K562 (cell line): ENCODE data around the gene CHRNE. TPM values are rescaled to one million over a fixed set of nuclear protein-coding genes. Genes with fewer than 3 reads are reported as not detected.

Experiments
- ATAC-seq: fragments of 200-7000 bp; cut with Tn5 transposase; 3 replicates; pipeline ENCODE4 v1.9.1; 2020; ENCODE audit warnings: moderate library complexity
- BruUV-seq: library from RNA; stranded (reverse); fragments of 400-500 nt; replicated peaks from 2 replicates; lab custom pipeline; 2021; lab: Mats Ljungman, UMichigan
- CTCF ChIA-PET: fragments of 300-600 bp; formaldehyde crosslinking; extraction: SDS; loops from one replicate; lab custom pipeline; 2021; ENCODE audit warnings: low intra/inter-chr PET ratio; lab: Yijun Ruan, JAX
- POLR2A ChIA-PET: fragments of 300-600, 350-650 bp; sonication (Branson Sonifier 250); formaldehyde crosslinking; extraction: SDS; loops from one replicate; lab custom pipeline; 2021; ENCODE audit warnings: antibody characterized with exemption, inconsistent platforms; lab: Yijun Ruan, JAX
- DNase-seq, 4 experiments: peaks; one replicate each; pipeline versions ENCODE4 v3.0.0 to v3.0.0-alpha.2; 2011 to 2018; ENCODE audit warnings: low spot score in 3 of 4, mixed read lengths in 3 of 4; ENCODE audit errors: extremely low read depth in 1 of 4
- FAIRE-seq: peaks from 2 replicates; lab custom pipeline; 2011; peaks lifted over from hg19 to GRCh38; lab: Jason Lieb, UNC
- H2AFZ ChIP-seq: 2 replicates; pipeline ENCODE4 v1.6.0; 2011; ENCODE audit warnings: low read depth, low read length, control low read depth, inconsistent platforms
- H3K27ac ChIP-seq: fragments of 200-600 bp; 3 replicates; pipeline ENCODE4 v1.8.0; 2011; ENCODE audit warnings: low read depth, mild to moderate bottlenecking, control low read depth, inconsistent platforms, low read length, moderate library complexity, mixed read lengths; ENCODE audit errors: extremely low read depth
- H3K27me3 ChIP-seq, 2 experiments: fragments of 300-600 bp in 1 of 2; 2 replicates in 1 of 2; 3 replicates in 1 of 2; pipeline versions ENCODE4 v1.6.0 to v1.8.0; 2011; ENCODE audit warnings: inconsistent platforms in 2 of 2, low read length in 2 of 2, mild to moderate bottlenecking in 1 of 2, mixed read lengths in 1 of 2, moderate library complexity in 1 of 2; ENCODE audit not compliant: control insufficient read depth in 2 of 2, insufficient read depth in 2 of 2
- H3K36me3 ChIP-seq: fragments of 300-600 bp; 3 replicates; pipeline ENCODE4 v1.8.0; 2011; ENCODE audit warnings: mild to moderate bottlenecking, low read length, inconsistent platforms; ENCODE audit not compliant: control insufficient read depth, insufficient read depth
- H3K4me1 ChIP-seq, 2 experiments: fragments of 200-600 bp in 1 of 2; replicated peaks in 1 of 2; 2 replicates in 1 of 2; 3 replicates in 1 of 2; pipeline versions ENCODE4 v1.5.1 to v1.8.0; 2011; ENCODE audit warnings: inconsistent platforms in 2 of 2, low read length in 2 of 2, mild to moderate bottlenecking in 1 of 2, mixed read lengths in 1 of 2, moderate library complexity in 1 of 2; ENCODE audit not compliant: control insufficient read depth in 2 of 2, insufficient read depth in 2 of 2
- H3K4me2 ChIP-seq: 2 replicates; pipeline ENCODE4 v1.6.1; 2011; ENCODE audit warnings: low read length, control low read depth, inconsistent platforms, mixed read lengths; ENCODE audit not compliant: insufficient read depth
- H3K4me3 ChIP-seq: fragments of 200-600 bp; sonication (generic), shearing (Covaris generic); 2 replicates; pipeline ENCODE4 v1.5.1; 2016; ENCODE audit warnings: control low read depth, inconsistent platforms
- H3K79me2 ChIP-seq: fragments of 200-600 bp; 3 replicates; pipeline ENCODE4 v1.8.0; 2011; ENCODE audit warnings: low read length, inconsistent platforms; ENCODE audit not compliant: control insufficient read depth, insufficient read depth
- H3K9ac ChIP-seq, 2 experiments: 2 replicates each; pipeline versions ENCODE4 v1.6.0 to v1.6.1; 2011; ENCODE audit warnings: low read depth in 2 of 2, low read length in 2 of 2, control low read depth in 1 of 2, inconsistent platforms in 1 of 2, mild to moderate bottlenecking in 1 of 2, mixed read lengths in 1 of 2; ENCODE audit not compliant: insufficient read depth in 1 of 2
- H3K9me1 ChIP-seq: one replicate; pipeline ENCODE4 v1.6.0; 2011; ENCODE audit warnings: inconsistent platforms, mild to moderate bottlenecking, low read length, moderate library complexity; ENCODE audit not compliant: control insufficient read depth, insufficient read depth
- H3K9me3 ChIP-seq: replicated peaks from 2 replicates; pipeline ENCODE4 v1.5.1; 2011; ENCODE audit warnings: low read depth, low read length, inconsistent platforms; ENCODE audit not compliant: control insufficient read depth, insufficient read depth
- H4K20me1 ChIP-seq: replicated peaks from 2 replicates; pipeline ENCODE4 v1.6.1; 2011; ENCODE audit warnings: low read length, inconsistent platforms, mixed read lengths; ENCODE audit not compliant: control insufficient read depth, insufficient read depth
- CBFA2T3 ChIP-seq: fragments of 450-650 bp; IDR thresholded peaks from 2 replicates; pipeline ENCODE4 v1.6.1; 2017
- ESRRA ChIP-seq: fragments of 450-650 bp; IDR thresholded peaks from 2 replicates; pipeline ENCODE4 v1.6.1; 2014; ENCODE audit warnings: low read depth, mild to moderate bottlenecking, moderate library complexity, borderline replicate concordance
- ZNF121 ChIP-seq: sonication (generic); formaldehyde crosslinking; conservative IDR thresholded peaks from 2 replicates; pipeline ENCODE4 v1.8.0; 2022; ENCODE audit warnings: missing genetic modification reagents
- WGBS: fragments of 100-300 bp; shearing (Covaris generic); methylation state at CpG from one replicate; pipeline ENCODE4 v1.1.6; 2016; ENCODE audit warnings: low coverage, mixed read lengths; ENCODE audit not compliant: insufficient coverage; ENCODE audit errors: missing lambda C conversion rate; 5-methylcytosine and 5-hydroxymethylcytosine counted together
- in situ Hi-C: fragments of 300-500 bp; cut with MboI; formaldehyde crosslinking; loops from 4 replicates; pipeline ENCODE4 v1.15.0; 2018; ENCODE audit warnings: inconsistent platforms, mixed read lengths
- intact Hi-C: fragments of 100-400 bp; cut with micrococcal nuclease; formaldehyde crosslinking; loops from 2 replicates; pipeline ENCODE4 v1.14.2; 2022
- polyA plus RNA-seq, 8 experiments: library from polyadenylated mRNA; depleted of rRNA in 4 of 8; stranded (reverse) in 5 of 8; unstranded in 3 of 8; fragments of >200 nt; fragmentation: Nextera tagmentation in 2 of 8; fragmentation: Illumina TruSeq in 1 of 8; extraction: Ambion mirVana in 2 of 8; extraction: Trizol in 1 of 8; gene quantifications; 2 replicates each; pipeline versions ENCODE4 v1.2.1 to v1.2.3, GENCODE V29; 2011 to 2014; ENCODE audit warnings: inconsistent platforms in 1 of 8, missing spikeins in 1 of 8
- total RNA-seq, 7 experiments: library from RNA; depleted of rRNA in 6 of 7; stranded (reverse); fragments of >200 nt in 6 of 7; fragmentation: Illumina TruSeq in 2 of 7; extraction: Trizol in 2 of 7; gene quantifications; 2 replicates each; pipeline versions ENCODE4 v1.2.1 to v1.2.3, GENCODE V29; 2011 to 2021; ENCODE audit warnings: low replicate concordance in 1 of 7

The CHRNE gene
- total and polyA plus RNA-seq, 9 of the 15 experiments (the other 6 are each of a cell fraction or from before 2014, with no cell fraction given): not detected

GRCh38 chr17:4862720-4863119, 40.2 kb downstream of the CHRNE start:
- FAIRE-seq (no peak), ATAC-seq (no peak), DNase-seq (no peak)
- H3K27me3 ChIP-seq: no peaks in the 10 kb centered on the region
- no peaks in the 10 kb centered on the region for H3K9me1 ChIP-seq
- H3K4me3 ChIP-seq: no peak overlapping the region
- WGBS: 89% methylated on average over 4 of the region's 4 CpGs
- peaks cover 11% of the 10 kb centered on the region; the same call in 2 of the 3 replicates for H3K79me2 ChIP-seq
- intact Hi-C loops: no loop called here
- no peak overlapping the region for H3K27ac ChIP-seq
- in situ Hi-C loops: no loop called here
- TF ChIP-seq ZNF121 (peak; percentile 61), ESRRA (no peak)
- no peaks in the 10 kb centered on the region for H4K20me1 ChIP-seq
- H3K9ac ChIP-seq: no peak overlapping the region
- H2AFZ ChIP-seq: no peak overlapping the region
- H3K36me3 ChIP-seq: peaks cover 19% of the 10 kb centered on the region; the same call in 2 of the 3 replicates
- BruUV-seq: no TSS peak
- CTCF ChIA-PET: no interaction called here
- H3K9me3 ChIP-seq: no peaks in the 10 kb centered on the region
- no peak overlapping the region for H3K4me2 ChIP-seq
- H3K4me1 ChIP-seq: no peaks in the 10 kb centered on the region; a peak in 1 of 5 replicates
- POLR2A ChIA-PET: no interaction called here

GRCh38 chr17:4861052-4861451, 41.8 kb downstream of the CHRNE start:
- POLR2A ChIA-PET: interaction anchor here (0.9 to 1.0 kb wide), 2 partner anchors 11 to 23 kb away, joined by 3 to 4 read pairs; no protein-coding TSS in a partner anchor
- Histone ChIP-seq H3K36me3 (peaks cover 26% of the 10 kb centered on the region; the same call in 2 of the 3 replicates), H4K20me1 (no peaks in the 10 kb centered on the region; the same call in none of the 2 replicates), H3K27ac (no peak overlapping the region), H3K4me2 (no peak overlapping the region), H3K4me1 (peaks cover 6 to 10% of the 10 kb centered on the region in 2 experiments; a peak in 4 of 5 replicates), H3K9ac (no peak overlapping the region), H3K27me3 (no peaks in the 10 kb centered on the region), H3K4me3 (no peak overlapping the region), H2AFZ (no peak overlapping the region), H3K9me1 (no peaks in the 10 kb centered on the region), H3K79me2 (peaks cover 24% of the 10 kb centered on the region; the same call in 2 of the 3 replicates), H3K9me3 (no peaks in the 10 kb centered on the region)
- intact Hi-C loops (no loop called here), in situ Hi-C loops (no loop called here)
- CTCF ChIA-PET: no interaction called here
- FAIRE-seq (no peak), ATAC-seq (no peak), DNase-seq (no peak)
- no TSS peak for BruUV-seq
- no peak for TF ChIP-seq CBFA2T3
- 95% methylated on average over 12 of the region's 16 CpGs for WGBS
